Measurements from ENCODE around the gene KLHL17. TPM values are rescaled to one million over a fixed set of nuclear protein-coding genes. Genes with fewer than 3 reads are reported as not detected.

KLHL17 gene
- total RNA-seq, 4 donors from 2014 or later: 1.3 to 5.7 (median 2.3) TPM

DNA sequence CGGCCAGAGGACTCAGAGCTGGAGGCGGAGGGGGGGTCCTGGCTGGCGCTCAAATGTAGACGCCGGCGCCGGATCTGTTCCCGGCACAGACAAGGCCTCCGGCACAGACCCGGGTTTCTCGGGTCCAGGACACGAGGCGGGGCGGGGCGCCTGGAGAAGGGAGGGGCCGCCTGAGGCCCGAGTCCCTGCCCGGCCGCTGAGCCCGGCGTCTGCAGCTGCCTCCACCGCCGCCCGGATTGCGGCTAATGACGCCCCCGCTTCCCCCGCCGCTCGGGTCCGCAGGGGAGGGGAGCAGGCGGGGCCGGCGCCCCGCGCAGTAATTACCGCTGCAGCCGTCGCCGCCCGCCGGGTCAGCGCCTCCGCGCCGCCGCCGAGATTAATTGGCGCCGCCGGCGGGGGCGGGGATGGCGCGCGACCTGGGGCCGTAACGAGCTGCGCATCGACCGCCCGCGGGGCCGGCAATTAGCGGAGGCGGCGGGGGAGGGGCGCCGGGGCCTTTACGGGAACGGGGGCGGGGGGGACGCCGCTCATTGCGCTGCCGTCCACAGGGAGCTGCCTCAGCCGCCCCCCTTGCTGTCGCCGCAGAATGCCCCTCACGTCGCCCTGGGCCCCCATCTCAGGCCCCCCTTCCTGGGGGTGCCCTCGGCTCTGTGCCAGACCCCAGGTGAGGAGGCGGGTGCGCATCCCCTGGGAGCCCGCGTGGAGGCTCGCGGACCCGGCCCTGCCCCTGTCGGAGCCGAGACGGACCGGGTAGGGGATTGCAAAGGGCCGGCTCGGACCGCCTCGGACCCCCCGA lies 18.6 kb upstream of the KLHL17 start:
- H3K4me1 ChIP-seq: peaks cover 12 to 24% of the 10 kb centered on the region in 2 donors
- H3K4me3 ChIP-seq: peak overlapping the region; percentile 17 to 68 (median 44)
- H3K9me3 ChIP-seq: no peaks in the 10 kb centered on the region
- DNase-seq (no peak), ATAC-seq (peak in 1 of 2 donors; percentile 4)
- intact Hi-C loops (cut with DNase I; ENCODE audit: low total_unique reads): no loop called here
- H3K27ac ChIP-seq: no peak overlapping the region
- H3K27me3 ChIP-seq: peaks cover 41 to 55% (median 53%) of the 10 kb centered on the region in 3 donors
- no peak for TF ChIP-seq CTCF (IDR thresholded peaks at IDR 0.05 in 4 of 5, conservative IDR thresholded peaks at IDR 0.05 in 1 of 5)
- no peak for TF ChIP-seq POLR2A (IDR thresholded peaks at IDR 0.05)
- in situ Hi-C loops (cut with MboI; ENCODE audit: low sequenced_read_pairs in 4 of 4): no loop called here
- H3K36me3 ChIP-seq: peaks cover 0 to 20% of the 10 kb centered on the region in 2 donors

DNA sequence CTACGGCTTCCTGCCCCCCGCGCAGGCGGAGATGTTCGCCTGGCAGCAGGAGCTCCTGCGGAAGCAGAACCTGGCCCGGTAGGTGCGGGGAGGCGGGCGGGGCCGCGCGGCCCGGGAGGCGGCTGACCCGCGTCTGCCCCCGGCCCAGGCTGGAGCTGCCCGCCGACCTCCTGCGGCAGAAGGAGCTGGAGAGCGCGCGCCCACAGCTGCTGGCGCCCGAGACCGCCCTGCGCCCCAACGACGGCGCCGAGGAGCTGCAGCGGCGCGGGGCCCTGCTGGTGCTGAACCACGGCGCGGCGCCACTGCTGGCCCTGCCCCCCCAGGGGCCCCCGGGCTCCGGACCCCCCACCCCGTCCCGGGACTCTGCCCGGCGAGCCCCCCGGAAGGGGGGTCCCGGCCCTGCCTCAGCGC lies 18.0 kb upstream of the KLHL17 start:
- ATAC-seq (no peak), DNase-seq (no peak)
- Histone ChIP-seq H3K9me3 (no peaks in the 10 kb centered on the region), H3K36me3 (peaks cover 0 to 26% of the 10 kb centered on the region in 2 donors), H3K27me3 (peaks cover 38 to 48% (median 48%) of the 10 kb centered on the region in 3 donors), H3K4me3 (no peak overlapping the region), H3K27ac (no peak overlapping the region), H3K4me1 (peaks cover 12 to 24% of the 10 kb centered on the region in 2 donors)
- TF ChIP-seq POLR2A (IDR thresholded peaks at IDR 0.05) (no peak), CTCF (IDR thresholded peaks at IDR 0.05 in 4 of 5, conservative IDR thresholded peaks at IDR 0.05 in 1 of 5) (no peak)
- intact Hi-C loops (cut with DNase I; ENCODE audit: low total_unique reads): no loop called here
- in situ Hi-C loops (cut with MboI; ENCODE audit: low sequenced_read_pairs in 4 of 4): no loop called here

- Histone ChIP-seq H3K4me3 (no peak overlapping the region), H3K27ac (no peak overlapping the region), H3K9me3 (no peaks in the 10 kb centered on the region), H3K36me3 (peaks cover 0 to 32% of the 10 kb centered on the region in 2 donors), H3K4me1 (peaks cover 12 to 24% of the 10 kb centered on the region in 2 donors), H3K27me3 (peaks cover 38 to 48% (median 44%) of the 10 kb centered on the region in 3 donors)
- no peak for TF ChIP-seq CTCF (IDR thresholded peaks at IDR 0.05 in 4 of 5, conservative IDR thresholded peaks at IDR 0.05 in 1 of 5)
- TF ChIP-seq POLR2A (IDR thresholded peaks at IDR 0.05): no peak
- in situ Hi-C loops (cut with MboI; ENCODE audit: low sequenced_read_pairs in 4 of 4): no loop called here
- intact Hi-C loops (cut with DNase I; ENCODE audit: low total_unique reads): no loop called here
- ATAC-seq: no peak
- no peak for DNase-seq
Observed at GRCh38 chr1:942864-943533, 17.4 kb upstream of the KLHL17 start.

- TF ChIP-seq CTCF (IDR thresholded peaks at IDR 0.05 in 4 of 5, conservative IDR thresholded peaks at IDR 0.05 in 1 of 5): no peak
- TF ChIP-seq POLR2A (IDR thresholded peaks at IDR 0.05): no peak
- H3K27ac ChIP-seq: no peak overlapping the region
- ATAC-seq: no peak
- H3K4me3 ChIP-seq: no peak overlapping the region
- H3K27me3 ChIP-seq: peaks cover 36 to 41% (median 37%) of the 10 kb centered on the region in 3 donors
- no peaks in the 10 kb centered on the region for H3K9me3 ChIP-seq
- no peak for DNase-seq
- peaks cover 0 to 39% of the 10 kb centered on the region in 2 donors for H3K36me3 ChIP-seq
- H3K4me1 ChIP-seq: peaks cover 12 to 24% of the 10 kb centered on the region in 2 donors
- in situ Hi-C loops (cut with MboI; ENCODE audit: low sequenced_read_pairs in 4 of 4): no loop called here
- intact Hi-C loops (cut with DNase I; ENCODE audit: low total_unique reads): no loop called here
Observed at GRCh38 chr1:943545-944340, 16.6 kb upstream of the KLHL17 start.
